Ishikawa (cell line): ENCODE results near the gene TIPARP.

Experiments used
- EGR1 ChIP-seq: IDR thresholded peaks from 2 replicates; pipeline ENCODE4 v1.6.1; 2012
- FOXM1 ChIP-seq: IDR thresholded peaks from 2 replicates; pipeline ENCODE4 v1.6.1; 2012; ENCODE audit warnings: low read depth, borderline replicate concordance

DNA sequence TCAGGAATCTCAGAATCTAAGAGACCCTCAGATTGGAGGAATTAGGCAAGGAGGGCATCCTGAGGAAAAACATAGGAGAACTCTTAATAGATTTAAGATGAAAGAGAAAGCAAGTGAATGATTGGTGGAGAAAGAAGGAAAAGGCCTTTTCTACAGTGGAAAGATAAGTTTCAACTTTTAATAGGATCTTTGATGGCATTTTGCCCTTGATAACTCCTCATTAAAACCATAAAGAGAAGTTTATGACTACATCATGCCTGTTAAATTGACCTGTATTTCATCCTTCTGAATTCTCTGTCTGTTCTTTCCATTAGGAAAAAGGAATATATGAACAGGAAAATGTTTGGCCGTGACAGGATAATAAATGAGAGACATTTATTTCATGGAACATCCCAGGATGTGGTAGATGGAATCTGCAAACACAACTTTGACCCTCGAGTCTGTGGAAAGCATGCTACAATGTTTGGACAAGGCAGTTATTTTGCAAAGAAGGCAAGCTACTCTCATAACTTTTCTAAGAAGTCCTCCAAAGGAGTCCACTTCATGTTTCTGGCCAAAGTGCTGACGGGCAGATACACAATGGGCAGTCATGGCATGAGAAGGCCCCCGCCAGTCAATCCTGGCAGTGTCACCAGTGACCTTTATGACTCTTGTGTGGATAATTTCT is 30.1 kb downstream of the TIPARP start:
- TF ChIP-seq EGR1 (no peak), FOXM1 (no peak)
